Neural progenitor cell (in vitro differentiated cells): ENCODE measurements around the gene AMPH.

Source experiments
- CTCF ChIP-seq: fragments of 200-600 bp; sonication (generic); IDR thresholded peaks from 2 replicates; pipeline ENCODE4 v1.5.1; 2017; ENCODE audit warnings: antibody characterized with exemption, mild to moderate bottlenecking
- EZH2 ChIP-seq: fragments of 200-600 bp; sonication (generic); IDR thresholded peaks from 2 replicates; pipeline ENCODE4 v1.6.1; 2017; ENCODE audit warnings: antibody characterized with exemption, mild to moderate bottlenecking, moderate library complexity
- EZH2phosphoT487 ChIP-seq: fragments of 200-600 bp; sonication (generic); IDR thresholded peaks from 2 replicates; pipeline ENCODE4 v1.6.1; 2017; ENCODE audit warnings: antibody characterized with exemption

GRCh38 chr7:38520741-38521140 lies 110.4 kb downstream of the AMPH start:
- TF ChIP-seq CTCF (no peak), EZH2phosphoT487 (no peak), EZH2 (no peak)
